Amniotic epithelial cell (primary cell): ENCODE measurements around the gene SERINC1.
"Not testable (repeated sequence)": the region's sequence is repeated elsewhere in the genome, so short reads cannot be mapped to it uniquely, and the experiment has no call there.

Experiments used
- DNase-seq: peaks from one replicate; pipeline ENCODE4 v3.0.0-alpha.2; 2010; ENCODE audit warnings: low read depth

SERINC1 gene

GRCh38 chr6:122471107-122472021, at the start of gene SERINC1:
SERINC1 (minus strand) TSS chr6:122471807; CDS start chr6:122471737, 70 bp downstream.
- DNase-seq: peak; percentile 92

GRCh38 chr6:122511193-122511924, 39.8 kb upstream of the SERINC1 start:
- no peak for DNase-seq

GRCh38 chr6:122505170-122505569, 33.6 kb upstream of the SERINC1 start:
- DNase-seq: not testable (repeated sequence)

- DNase-seq: no peak
These were observed 29.9 kb upstream of the SERINC1 start for GRCh38 chr6:122501475-122501874.

DNA sequence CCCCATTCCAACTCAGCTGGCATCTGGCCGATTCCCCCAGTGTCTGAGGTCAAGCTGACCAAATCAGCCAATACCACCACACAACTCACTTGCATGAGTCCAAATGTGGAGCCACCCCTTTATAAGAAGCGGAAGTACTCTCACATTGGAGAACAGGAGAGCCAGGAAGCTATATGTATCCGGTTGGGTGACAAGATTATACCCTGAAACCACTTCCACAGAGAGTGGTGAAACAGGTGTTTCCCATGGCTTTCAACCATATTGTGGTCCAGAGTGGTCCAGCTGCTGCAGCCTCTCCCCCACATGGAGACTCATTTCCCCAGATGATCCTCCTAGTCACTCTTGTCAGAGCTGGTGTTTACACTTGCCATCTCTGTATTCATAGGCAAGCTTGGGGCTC, 24.0 kb upstream of the SERINC1 start:
- no peak for DNase-seq

GRCh38 chr6:122494665-122495272, 23.2 kb upstream of the SERINC1 start:
- no peak for DNase-seq

DNA sequence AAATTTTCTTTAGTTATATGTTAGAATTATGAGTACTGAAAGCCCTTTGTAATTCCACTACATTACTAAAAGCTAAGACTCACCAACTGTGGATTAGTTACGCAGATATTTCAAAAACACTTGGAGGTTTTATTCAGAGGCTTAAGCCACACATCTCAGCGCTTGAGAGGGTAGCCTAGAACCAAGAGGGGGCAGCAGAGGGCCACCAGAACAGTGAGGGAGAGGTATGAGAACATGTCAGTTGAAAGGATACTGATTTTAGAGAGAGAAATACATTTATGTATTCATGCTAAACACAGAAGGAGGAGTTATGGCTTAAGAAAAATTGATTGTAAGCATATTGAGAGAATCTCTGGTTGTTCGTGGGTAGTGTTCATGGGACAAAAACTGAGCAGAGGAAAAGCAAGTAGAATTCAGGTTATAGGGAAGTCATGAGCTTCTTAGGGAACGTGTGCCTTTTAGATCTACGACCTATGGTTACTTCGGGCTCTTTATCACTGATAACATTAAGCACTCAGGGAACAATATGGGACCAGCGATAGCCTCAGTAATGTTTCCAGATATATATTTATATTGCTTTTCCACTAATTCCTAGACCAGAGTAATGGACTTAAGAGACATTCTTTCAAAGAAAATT, 20.4 kb upstream of the SERINC1 start:
- peak; percentile 69 for DNase-seq

GRCh38 chr6:122490607-122491006, 19.0 kb upstream of the SERINC1 start:
- no peak for DNase-seq

DNA sequence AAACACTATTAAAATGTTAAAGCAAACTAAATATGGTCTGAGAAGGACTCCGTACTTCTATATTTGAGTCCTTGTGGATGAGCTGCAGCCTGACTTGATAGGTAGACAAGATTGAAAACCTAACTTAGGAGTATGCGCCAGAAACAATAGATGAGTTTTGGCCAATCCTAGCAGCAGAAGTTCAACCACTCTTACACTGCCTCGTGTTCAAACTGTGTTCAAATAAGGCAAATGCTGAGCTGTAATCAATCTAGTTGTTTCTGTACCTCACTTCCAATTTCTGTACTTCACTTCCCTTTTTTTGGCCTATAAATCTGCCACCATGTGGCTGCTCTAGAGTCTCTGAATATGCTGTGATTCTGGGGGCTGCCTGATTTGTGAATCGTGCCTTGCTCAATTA, 13.2 kb upstream of the SERINC1 start:
- DNase-seq: no peak

GRCh38 chr6:122482750-122483080, 11.1 kb upstream of the SERINC1 start:
- DNase-seq: no peak

DNA sequence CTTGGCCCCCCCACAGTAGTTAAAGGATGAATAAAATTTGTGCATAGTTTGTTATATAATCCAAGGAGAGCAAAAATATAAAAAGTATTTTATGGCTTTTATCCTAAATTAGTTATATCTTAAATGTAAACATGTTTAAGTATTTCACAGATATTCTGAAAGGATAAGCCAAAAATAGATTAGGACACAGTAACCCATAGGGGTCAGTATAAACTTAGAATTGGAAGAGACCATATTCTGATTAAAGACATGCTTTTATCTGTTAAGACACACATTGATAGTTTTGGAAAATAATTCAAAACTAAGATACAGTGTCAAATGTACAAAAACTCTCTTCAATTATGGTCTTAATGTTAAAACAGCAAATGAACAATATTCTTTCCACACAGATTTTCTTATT, 4.5 kb upstream of the SERINC1 start:
- peak; percentile 13 for DNase-seq

- DNase-seq: no peak
These were observed 374 bp upstream of the SERINC1 start for GRCh38 chr6:122472022-122472340.

- no peak for DNase-seq
These were observed 9.7 kb downstream of the SERINC1 start for GRCh38 chr6:122461885-122462284.

DNA sequence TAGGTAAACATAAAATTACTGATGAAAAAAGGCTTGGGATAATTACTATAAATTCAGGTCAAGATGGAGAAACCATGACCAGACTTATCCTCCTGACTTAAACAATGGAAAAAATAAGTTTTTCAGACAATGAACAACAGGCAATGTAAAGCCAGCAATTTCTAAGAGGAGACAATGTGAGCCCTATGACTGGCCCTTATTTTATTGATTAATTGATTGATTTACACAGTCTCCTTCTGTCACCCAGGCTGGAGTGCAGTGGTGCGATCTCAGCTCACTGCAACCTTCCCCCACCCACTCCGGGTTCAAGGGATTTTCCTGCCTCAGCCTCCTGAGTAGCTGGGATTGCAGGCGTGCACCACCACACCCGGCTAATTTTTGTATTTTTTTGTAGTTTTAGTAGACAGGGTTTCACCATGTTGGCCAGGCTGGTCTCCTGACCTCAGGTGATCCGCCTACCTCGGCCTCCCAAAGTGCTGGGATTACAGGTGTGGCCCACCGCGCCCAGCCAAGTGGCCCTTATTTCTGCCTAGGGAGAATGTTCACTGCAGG, 11.7 kb downstream of the SERINC1 start:
- DNase-seq: not testable (repeated sequence)

DNA sequence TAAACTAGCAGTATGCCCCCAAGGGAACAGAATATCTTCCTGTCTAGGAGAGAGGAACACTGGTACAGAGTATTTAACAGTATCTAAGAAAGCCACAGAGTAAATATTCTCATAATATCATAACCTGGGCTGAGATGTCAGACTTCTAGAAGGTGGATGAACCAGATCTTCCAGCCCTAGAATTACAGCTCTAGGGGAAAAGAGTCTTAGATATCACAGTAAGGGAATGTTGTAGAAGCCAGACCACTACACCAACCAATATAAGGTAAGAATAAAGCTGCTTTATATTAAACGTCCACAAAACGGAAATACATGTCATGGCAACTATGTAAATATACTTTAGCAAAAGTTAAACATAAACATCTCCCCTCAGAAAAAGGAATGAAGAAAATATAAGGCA, 12.4 kb downstream of the SERINC1 start:
- DNase-seq: no peak

DNA sequence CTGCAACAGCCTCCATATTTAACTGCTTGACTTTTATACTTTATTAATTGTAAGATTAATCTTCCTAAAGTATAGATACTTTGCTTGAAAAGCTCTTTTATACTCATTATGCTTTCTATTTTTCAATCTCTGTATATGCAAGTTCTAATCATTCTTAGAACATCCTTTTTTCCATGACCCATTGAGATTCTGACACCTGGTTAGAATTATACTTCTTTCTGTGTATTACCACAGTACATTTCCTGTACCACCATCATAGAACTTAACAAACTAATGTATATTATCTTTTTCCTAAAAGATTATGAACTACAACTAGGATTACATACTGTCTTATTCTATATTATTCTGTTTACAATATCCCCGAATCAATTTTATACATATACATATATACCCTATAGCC, 13.5 kb downstream of the SERINC1 start:
- DNase-seq: no peak

DNA sequence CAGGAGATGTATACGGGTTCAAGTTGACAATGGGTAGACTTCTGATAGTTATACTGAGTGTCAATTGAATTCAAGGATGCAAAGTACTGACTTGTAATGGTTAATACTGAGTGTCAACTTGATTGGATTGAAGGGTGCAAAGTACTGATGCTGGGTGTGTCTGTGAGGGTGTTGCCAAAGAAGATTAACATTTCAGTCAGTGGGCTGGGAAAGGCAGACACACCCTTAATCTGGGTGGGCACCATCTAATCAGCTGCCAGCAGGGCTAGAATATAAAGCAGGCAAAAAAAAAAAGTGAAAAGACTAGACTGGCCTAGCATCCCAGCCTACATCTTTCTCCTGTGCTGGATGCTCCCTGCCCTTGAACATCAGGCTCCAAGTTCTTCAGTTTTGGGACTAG, 16.5 kb downstream of the SERINC1 start:
- DNase-seq: not testable (repeated sequence)

GRCh38 chr6:122454673-122455072, 16.9 kb downstream of the SERINC1 start:
- no peak for DNase-seq

DNA sequence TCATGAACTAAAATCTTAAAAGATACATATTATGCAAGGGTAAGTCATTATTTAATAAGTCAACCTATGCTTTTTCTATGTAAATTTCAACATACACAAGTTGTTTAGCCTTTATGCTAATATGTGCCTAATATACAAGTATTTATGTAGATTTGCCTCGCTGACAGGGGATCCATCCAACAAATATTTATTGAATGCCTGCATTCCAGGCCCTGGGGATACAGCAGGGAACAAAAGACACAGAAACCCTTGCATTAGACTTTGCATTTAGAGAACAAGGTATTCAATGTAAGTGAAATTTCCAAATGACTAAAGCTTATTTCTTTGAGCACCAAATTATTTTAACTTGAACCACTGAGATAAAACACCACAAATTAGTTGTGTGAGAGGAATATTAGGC, 19.1 kb downstream of the SERINC1 start:
- DNase-seq: no peak

DNA sequence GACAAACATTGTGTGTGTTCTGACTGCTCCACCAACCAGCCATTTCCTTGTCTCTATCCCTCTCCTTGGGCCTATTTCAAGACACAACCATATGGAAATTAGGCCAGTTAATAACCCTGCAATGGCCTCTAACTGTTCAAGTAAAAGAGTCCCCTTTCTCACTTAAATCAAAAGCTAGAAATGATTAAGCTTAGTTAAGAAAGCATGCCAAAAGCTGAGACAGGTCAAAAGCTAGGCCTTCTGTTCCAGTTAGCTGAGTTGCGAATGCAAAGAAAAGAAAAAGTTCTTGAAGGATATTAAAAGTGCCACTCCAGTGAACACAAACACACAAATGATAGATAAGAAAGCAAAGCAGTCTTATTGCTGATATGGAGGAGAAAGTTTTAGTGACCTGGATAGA, 22.5 kb downstream of the SERINC1 start:
- DNase-seq: no peak

- DNase-seq: no peak
These were observed 26.3 kb downstream of the SERINC1 start for GRCh38 chr6:122445274-122445673.

- DNase-seq: no peak
These were observed 32.6 kb downstream of the SERINC1 start for GRCh38 chr6:122438975-122439374.
